Measurements from ENCODE around the gene TRAF5. TPM values are rescaled to one million over a fixed set of nuclear protein-coding genes. Genes with fewer than 3 reads are reported as not detected.

The TRAF5 gene
- total and polyA plus RNA-seq, 2 of the 4 experiments (the other 2 are of a cell fraction) = 10.0 to 14.7 TPM

DNA sequence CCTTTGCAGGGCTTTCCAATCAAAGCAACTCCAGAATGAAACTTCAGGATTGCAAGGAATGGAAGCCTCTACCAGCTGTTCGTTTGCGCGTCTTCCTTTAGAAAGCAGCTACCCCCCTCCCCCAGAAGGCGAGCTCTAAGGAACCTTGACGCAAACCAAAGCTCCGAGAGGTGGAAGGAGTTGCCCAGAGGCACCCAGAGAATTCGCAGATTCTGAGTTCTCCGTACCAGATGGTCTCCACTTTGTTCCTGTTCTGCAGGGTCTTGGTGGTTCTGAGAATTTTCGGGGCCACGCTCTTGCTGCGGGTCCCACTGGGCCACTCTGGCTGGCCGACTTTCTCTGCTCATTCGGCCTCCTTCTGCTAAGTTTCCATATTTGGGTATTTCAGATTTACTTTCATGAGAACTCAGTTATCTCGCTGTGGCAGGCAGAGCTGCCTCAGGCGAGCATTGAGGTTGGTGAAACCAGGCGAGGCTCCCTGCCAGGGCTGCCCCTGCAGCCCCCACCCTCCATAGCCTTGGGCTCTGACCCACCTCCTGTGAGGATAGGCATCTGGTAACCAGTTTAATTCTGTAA, 801 bp downstream of the TRAF5 start:
- H4K8ac ChIP-seq (ENCODE audit: low read depth in 2 of 2, low read length in 2 of 2) = peak overlapping the region; percentile 85 to 87
- peaks cover 37% of the 10 kb centered on the region for H4K20me1 ChIP-seq (ENCODE audit: insufficient read depth, low read length)
- TF ChIP-seq, protein P1, sequence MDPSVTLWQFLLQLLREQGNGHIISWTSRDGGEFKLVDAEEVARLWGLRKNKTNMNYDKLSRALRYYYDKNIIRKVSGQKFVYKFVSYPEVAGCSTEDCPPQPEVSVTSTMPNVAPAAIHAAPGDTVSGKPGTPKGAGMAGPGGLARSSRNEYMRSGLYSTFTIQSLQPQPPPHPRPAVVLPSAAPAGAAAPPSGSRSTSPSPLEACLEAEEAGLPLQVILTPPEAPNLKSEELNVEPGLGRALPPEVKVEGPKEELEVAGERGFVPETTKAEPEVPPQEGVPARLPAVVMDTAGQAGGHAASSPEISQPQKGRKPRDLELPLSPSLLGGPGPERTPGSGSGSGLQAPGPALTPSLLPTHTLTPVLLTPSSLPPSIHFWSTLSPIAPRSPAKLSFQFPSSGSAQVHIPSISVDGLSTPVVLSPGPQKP (IDR thresholded peaks at IDR 0.05; ENCODE audit: borderline replicate concordance, low read depth, low read length) = no peak
- TF ChIP-seq, protein P2, sequence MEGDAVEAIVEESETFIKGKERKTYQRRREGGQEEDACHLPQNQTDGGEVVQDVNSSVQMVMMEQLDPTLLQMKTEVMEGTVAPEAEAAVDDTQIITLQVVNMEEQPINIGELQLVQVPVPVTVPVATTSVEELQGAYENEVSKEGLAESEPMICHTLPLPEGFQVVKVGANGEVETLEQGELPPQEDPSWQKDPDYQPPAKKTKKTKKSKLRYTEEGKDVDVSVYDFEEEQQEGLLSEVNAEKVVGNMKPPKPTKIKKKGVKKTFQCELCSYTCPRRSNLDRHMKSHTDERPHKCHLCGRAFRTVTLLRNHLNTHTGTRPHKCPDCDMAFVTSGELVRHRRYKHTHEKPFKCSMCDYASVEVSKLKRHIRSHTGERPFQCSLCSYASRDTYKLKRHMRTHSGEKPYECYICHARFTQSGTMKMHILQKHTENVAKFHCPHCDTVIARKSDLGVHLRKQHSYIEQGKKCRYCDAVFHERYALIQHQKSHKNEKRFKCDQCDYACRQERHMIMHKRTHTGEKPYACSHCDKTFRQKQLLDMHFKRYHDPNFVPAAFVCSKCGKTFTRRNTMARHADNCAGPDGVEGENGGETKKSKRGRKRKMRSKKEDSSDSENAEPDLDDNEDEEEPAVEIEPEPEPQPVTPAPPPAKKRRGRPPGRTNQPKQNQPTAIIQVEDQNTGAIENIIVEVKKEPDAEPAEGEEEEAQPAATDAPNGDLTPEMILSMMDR (conservative IDR thresholded peaks at IDR 0.05; ENCODE audit: low read depth, low read length) = no peak
- TF ChIP-seq RAD21 (IDR thresholded peaks at IDR 0.05; ENCODE audit: low read length) (no peak), SMC3 (IDR thresholded peaks at IDR 0.05; ENCODE audit: low read depth, low read length) (no peak), MAZ (IDR thresholded peaks at IDR 0.05; ENCODE audit: borderline replicate concordance, low read depth, low read length) (no peak), MXI1 (IDR thresholded peaks at IDR 0.05; ENCODE audit: borderline replicate concordance, low read depth, low read length) (no peak), POLR2A (IDR thresholded peaks at IDR 0.05; ENCODE audit: low read depth, low read length) (no peak), FOS (IDR thresholded peaks at IDR 0.05; ENCODE audit: low read depth, low read length) (no peak), BHLHE40 (IDR thresholded peaks at IDR 0.05; ENCODE audit: low read depth, low read length) (no peak), MAFK (IDR thresholded peaks at IDR 0.05; ENCODE audit: low read depth, low read length) (no peak), NFE2L2 (IDR thresholded peaks at IDR 0.05; ENCODE audit: low read depth, low read length) (no peak), RFX5 (IDR thresholded peaks at IDR 0.05; ENCODE audit: low read depth, low read length) (no peak), CHD1 (IDR thresholded peaks at IDR 0.05; ENCODE audit: low read depth, low read length) (no peak), CEBPB (IDR thresholded peaks at IDR 0.05; ENCODE audit: low read depth, low read length) (no peak)
- TF ChIP-seq, protein P3, sequence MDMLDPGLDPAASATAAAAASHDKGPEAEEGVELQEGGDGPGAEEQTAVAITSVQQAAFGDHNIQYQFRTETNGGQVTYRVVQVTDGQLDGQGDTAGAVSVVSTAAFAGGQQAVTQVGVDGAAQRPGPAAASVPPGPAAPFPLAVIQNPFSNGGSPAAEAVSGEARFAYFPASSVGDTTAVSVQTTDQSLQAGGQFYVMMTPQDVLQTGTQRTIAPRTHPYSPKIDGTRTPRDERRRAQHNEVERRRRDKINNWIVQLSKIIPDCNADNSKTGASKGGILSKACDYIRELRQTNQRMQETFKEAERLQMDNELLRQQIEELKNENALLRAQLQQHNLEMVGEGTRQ (IDR thresholded peaks at IDR 0.05; ENCODE audit: low read depth, low read length) = no peak
- peak overlapping the region; percentile 62 for H3K18ac ChIP-seq (ENCODE audit: low read depth, low read length)
- H4K91ac ChIP-seq (ENCODE audit: insufficient read depth, low read depth, low read length) = peak overlapping the region; percentile 81
- H3K4me1 ChIP-seq (ENCODE audit: control insufficient read depth, insufficient read depth, low read length) = peaks cover 13% of the 10 kb centered on the region
- peak overlapping the region; percentile 66 for H4K5ac ChIP-seq (ENCODE audit: low read depth, low read length)
- H3K9me1 ChIP-seq (ENCODE audit: insufficient read depth, low read length) = peaks cover 35% of the 10 kb centered on the region
- in situ Hi-C loops (cut with MboI; ENCODE audit: low sequenced_read_pairs) = loop anchor here (5.0 to 10.0 kb wide), 2 partner anchors 147 to 185 kb away; no protein-coding TSS in a partner anchor
- H2AK5ac ChIP-seq (ENCODE audit: low read depth, low read length) = 0 out of 2 replicates have a peak overlapping the region, but pooled peaks have one; percentile 43
- H2BK15ac ChIP-seq (ENCODE audit: low read depth, low read length) = peak overlapping the region; percentile 36; the same call in 1 of the 3 replicates
- peak overlapping the region; percentile 88 for H3K4me2 ChIP-seq (ENCODE audit: low read depth, low read length)
- ATAC-seq (ENCODE audit: low read depth) (peak; percentile 63), DNase-seq (peak; percentile 71)
- H3K56ac ChIP-seq (ENCODE audit: extremely low read depth, insufficient read depth, low read length) = peak overlapping the region; percentile 94
- ChIA-PET POLR2A (ENCODE audit: unreplicated experiment) (interaction anchor here (0.5 kb wide), 1 partner anchor 191 kb away, joined by 7 read pairs; no protein-coding TSS in a partner anchor), CTCF (no interaction called here)
- peaks cover 27 to 56% of the 10 kb centered on the region in 2 experiments for H3K79me1 ChIP-seq (ENCODE audit: low read depth in 1 of 2, low read length in 2 of 2)
- intact Hi-C loops (cut with micrococcal nuclease) = loop anchor here (1.0 to 2.0 kb wide), 2 partner anchors 55 to 328 kb away; no protein-coding TSS in a partner anchor
- peak overlapping the region; percentile 52 for H2BK5ac ChIP-seq (ENCODE audit: low read depth, low read length, poor library complexity, severe bottlenecking)
- H3K27me3 ChIP-seq (ENCODE audit: control insufficient read depth, insufficient read depth, low read length) = no peaks in the 10 kb centered on the region
- no TSS peak for BruUV-seq (replicated peaks)
- H3K9me3 ChIP-seq (ENCODE audit: control insufficient read depth, insufficient read depth, low read length) = no peaks in the 10 kb centered on the region
- peak overlapping the region; percentile 97 for H3K23ac ChIP-seq (ENCODE audit: low read depth, low read length)
- WGBS, 2 experiments (ENCODE audit: extremely low coverage in 2 of 2, insufficient read length in 1 of 2) = 5% methylated on average over 7 of the region's 16 CpGs; no CpG with 5 or more reads in 1 of the 2 experiments
- peak overlapping the region; percentile 97 for H3K14ac ChIP-seq (replicated peaks; ENCODE audit: low read depth, low read length)
- peak overlapping the region; percentile 66 for H2BK120ac ChIP-seq (ENCODE audit: low read depth, low read length)
- no peak overlapping the region for H2BK20ac ChIP-seq (ENCODE audit: low read depth, low read length)
- H2AK9ac ChIP-seq (replicated peaks; ENCODE audit: low read depth, low read length, poor library complexity) = peak overlapping the region; percentile 90
- H3K27ac ChIP-seq (ENCODE audit: insufficient read depth, low read length) = peak overlapping the region; percentile 87
- H3K4me3 ChIP-seq (ENCODE audit: insufficient read depth, low read depth, low read length) = peak overlapping the region; percentile 58
- H3K36me3 ChIP-seq (ENCODE audit: control insufficient read depth, insufficient read depth, low read length) = no peaks in the 10 kb centered on the region
- dilution Hi-C loops (cut with HindIII; ENCODE audit: low sequenced_read_pairs, unreplicated experiment) = no loop called here
- peak overlapping the region; percentile 92 for H3K9ac ChIP-seq (ENCODE audit: low read depth, low read length)
- peak overlapping the region; percentile 89 for H2AFZ ChIP-seq (replicated peaks; ENCODE audit: low read length, poor library complexity)
- H3K4ac ChIP-seq (ENCODE audit: low read depth, low read length) = peak overlapping the region; percentile 90
